Mesenteric fat pad (tissue), 1 donor: Measurements from ENCODE around the gene MMS22L. TPM values are rescaled to one million over a fixed set of nuclear protein-coding genes. Genes with fewer than 3 reads are reported as not detected.

Source experiments
- DNase-seq: peaks from one replicate; pipeline ENCODE4 v3.0.0-alpha.2; 2020; ENCODE audit warnings: low spot score
- total RNA-seq: library from RNA; stranded (reverse); fragmentation: NEBNext Ultra II Directional; extraction: Animal tissue kit (Norgen Biotek cat#: 25700); gene quantifications from one replicate; pipeline ENCODE4 v1.2.1, GENCODE V29; 2021
- donor health status: DM: yes; HTN: yes; CAD: no.

Gene MMS22L
- total RNA-seq, 1 donor from 2014 or later, result 6.0 TPM

GRCh38 chr6:97141756-97142155 is 141.3 kb downstream of the MMS22L start:
- no peak for DNase-seq

DNA sequence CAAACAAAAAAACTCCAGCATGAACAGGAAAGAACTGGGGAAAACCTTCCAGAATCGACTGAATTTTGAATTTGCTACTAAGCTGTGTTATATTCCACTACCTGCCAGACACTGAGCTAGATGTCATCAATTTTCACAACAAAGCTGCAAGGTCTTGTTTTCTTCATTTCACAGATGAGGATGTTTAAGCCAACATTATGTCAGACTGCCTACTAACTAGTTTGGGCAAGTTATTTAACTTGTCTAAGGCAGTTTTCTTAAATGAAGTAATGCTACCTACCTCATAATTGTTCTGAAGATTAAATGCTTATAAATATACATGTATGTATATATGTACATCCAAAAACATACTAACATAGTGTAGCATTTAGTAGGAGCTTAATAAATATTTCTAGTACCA is 144.4 kb downstream of the MMS22L start:
- DNase-seq, result no peak

GRCh38 chr6:97136626-97137358 is 146.2 kb downstream of the MMS22L start:
- no peak for DNase-seq

GRCh38 chr6:97133067-97133466 is 149.9 kb downstream of the MMS22L start:
- DNase-seq, result no peak

- no peak for DNase-seq
Observed at GRCh38 chr6:97129106-97129505, 153.9 kb downstream of the MMS22L start.

DNA sequence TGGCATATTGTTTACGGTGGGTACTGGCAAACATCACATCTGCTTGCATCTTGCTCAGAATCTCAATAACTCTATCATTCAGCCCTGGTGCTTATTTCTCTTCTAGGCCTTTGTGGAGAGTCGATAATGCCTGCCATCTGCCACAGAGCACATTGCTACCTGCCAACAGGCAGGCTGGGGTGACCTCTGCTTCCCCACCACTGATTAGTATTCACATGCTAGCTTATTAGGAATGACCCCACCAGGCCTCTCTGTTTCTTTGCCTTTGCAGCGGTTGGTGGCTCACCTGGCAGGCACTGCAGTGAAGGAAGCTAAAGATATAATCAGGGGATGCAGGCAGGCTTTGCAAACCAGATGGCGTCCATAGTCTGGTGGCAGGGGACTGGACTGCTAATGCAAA is 154.5 kb downstream of the MMS22L start:
- DNase-seq, result no peak

- DNase-seq, result no peak
Observed at GRCh38 chr6:97123652-97124051, 159.4 kb downstream of the MMS22L start.

- no peak for DNase-seq
Observed at GRCh38 chr6:97123112-97123511, 159.9 kb downstream of the MMS22L start.

- DNase-seq, result no peak
Observed at GRCh38 chr6:97120511-97120910, 162.5 kb downstream of the MMS22L start.

- DNase-seq, result no peak
Observed at GRCh38 chr6:97114645-97115044, 168.4 kb downstream of the MMS22L start.

- DNase-seq, result no peak
Observed at GRCh38 chr6:97113170-97113569, 169.8 kb downstream of the MMS22L start.

GRCh38 chr6:97111243-97111642 is 171.8 kb downstream of the MMS22L start:
- no peak for DNase-seq

DNA sequence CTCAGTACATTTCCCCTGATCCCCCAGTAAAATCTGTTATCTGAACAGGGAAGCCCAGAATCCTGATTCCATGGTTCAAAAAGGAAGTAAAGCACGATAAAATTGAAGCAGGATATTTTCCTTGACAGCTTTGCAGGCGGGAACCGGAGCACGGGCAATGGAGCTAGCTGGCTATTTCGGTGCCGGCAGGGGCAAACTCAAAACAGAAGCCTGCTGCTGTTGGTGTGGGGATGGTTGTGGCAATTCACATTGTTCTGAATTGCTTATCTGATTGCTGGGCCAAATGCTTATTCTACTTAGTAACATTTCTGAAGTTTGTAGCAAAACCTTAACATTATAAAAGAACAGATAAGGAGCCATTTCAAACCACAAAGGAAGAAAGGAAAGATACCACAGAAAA is 172.4 kb downstream of the MMS22L start:
- DNase-seq, result no peak

DNA sequence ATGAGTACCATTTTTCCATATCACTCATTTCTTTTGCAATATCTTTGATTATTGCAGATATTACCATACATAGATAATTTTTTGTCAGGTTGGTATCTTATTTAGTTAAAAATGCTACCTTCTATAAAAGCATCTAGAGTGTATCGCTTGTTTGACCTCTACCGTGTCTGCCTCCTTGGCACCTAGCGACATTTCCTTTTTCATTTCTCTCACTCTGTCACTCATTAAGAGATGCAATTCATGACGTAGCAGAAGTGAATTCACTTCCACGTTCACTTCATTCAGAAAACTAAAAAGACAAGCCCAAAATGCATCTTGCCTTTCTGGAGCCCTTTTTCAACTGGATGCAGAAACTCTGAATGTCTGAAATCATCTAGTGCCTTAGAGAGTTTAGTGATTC is 172.9 kb downstream of the MMS22L start:
- no peak for DNase-seq

DNA sequence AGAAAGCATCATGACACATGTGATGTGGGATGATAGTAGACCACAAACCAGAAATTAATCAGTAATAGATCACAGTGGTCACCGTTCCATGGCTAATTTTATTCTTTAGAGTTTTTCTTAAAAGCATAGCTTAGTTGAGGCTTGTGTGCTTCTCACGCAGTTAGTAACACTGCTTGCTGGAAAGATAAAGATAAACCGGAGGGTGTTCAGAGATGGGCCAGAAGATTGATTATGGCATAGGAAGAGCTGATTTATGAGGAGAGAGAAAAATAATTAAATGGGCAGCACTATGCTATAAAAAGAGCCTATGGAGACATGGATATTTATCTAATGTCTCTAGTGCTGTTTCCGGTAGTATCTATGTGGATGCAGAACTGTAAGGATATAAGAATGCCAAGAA is 173.6 kb downstream of the MMS22L start:
- no peak for DNase-seq

DNA sequence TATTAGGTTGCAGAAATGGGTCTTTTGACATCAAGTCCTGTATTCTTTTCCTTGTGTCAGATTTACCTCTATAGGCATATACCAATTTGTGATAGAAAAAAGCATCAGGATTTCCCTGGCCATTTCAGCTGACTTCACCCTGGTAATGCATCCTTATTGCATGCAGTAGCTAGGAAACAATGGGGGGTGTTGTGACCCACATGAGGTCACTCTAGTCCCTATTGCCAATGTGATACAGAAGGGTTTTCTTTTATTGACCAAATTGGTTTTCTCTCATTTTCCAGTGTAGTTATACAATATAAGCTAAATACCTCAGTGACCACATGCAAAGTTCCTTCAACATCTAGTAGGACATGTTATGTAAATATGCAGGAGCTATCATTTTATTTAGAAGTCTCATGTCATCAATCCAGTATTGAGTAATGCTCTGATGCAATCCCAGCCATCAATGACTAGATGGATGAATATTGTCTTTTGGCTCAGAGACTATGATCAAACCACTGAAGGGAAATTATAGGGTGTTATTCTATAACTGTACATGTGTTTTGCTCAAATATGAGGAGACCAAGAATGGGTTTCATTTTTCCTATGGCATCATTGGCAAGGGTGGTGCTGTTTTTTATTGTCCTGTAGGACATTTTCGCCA is 180.7 kb downstream of the MMS22L start:
- no peak for DNase-seq

GRCh38 chr6:97100696-97101095 is 182.3 kb downstream of the MMS22L start:
- DNase-seq, result no peak

- no peak for DNase-seq
Observed at GRCh38 chr6:97097068-97098047, 185.7 kb downstream of the MMS22L start.

DNA sequence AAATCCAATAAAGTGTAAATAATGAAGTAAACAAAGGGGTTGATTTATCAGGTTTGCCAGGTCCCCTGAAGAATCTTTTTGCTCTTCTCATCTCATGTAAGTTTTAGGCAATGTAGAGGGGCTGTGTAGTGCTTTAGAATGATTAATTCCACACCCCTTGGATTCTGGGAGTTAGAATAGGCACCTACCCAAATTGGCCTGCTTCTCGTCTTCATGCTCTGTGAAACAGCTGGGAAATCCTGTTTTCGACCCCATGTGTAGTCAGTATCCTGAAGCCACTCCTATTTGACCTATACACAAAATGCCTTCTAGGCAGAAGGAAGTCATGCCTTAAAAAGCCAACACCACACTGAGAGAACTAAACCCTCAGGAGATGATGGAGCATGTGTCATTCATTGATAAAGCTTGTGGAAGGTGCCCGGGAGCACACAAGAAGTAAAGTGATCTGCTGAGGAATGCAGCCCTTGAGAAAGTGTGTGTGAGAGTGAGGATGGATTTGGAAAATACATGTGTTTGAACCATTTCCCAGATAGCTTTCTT is 187.6 kb downstream of the MMS22L start:
- no peak for DNase-seq

- no peak for DNase-seq
Observed at GRCh38 chr6:97094376-97094775, 188.6 kb downstream of the MMS22L start.

DNA sequence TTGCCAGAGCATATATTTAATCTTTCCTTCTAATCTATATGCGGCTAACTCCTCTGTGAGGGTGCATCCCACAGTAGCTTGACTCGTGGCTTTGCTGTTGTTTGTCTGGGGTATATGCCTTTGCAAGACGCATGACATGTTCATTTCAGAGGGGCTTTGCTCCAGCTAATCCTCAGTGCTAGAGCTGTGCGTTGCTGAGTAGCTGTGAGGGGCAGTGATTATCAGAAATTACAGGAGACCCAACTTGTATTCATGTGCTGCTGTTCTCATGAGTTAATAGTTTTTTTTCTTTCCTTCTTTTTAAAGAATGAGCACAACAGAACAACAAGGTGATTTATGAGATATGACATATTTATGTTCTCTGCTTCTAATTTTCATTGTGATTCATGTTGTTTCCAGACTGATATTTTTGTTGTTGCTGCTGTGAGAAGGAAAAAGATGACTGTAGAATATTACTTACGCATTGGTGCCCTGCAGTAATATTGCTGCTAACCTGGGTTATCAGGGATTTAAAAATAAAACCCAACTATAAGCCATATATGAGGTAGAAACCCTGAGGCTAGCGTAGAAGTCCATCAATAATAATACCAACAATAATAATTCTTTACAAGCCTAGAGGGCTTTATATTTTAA is 190.2 kb downstream of the MMS22L start:
- no peak for DNase-seq
